Fibroblast of peridontal ligament (primary cell): Measurements from ENCODE around the gene DNAJC2.

Source experiments
- DNase-seq: peaks from one replicate; pipeline ENCODE4 v3.0.0-alpha.2; 2010; ENCODE audit errors: extremely low read depth

DNAJC2 gene

GRCh38 chr7:103344453-103345149, at the start of gene DNAJC2:
Gene DNAJC2 (minus strand): TSS chr7:103344767. CDS start chr7:103344622, 145 bp downstream.
- DNase-seq: peak; percentile 93

- no peak for DNase-seq
Measured at GRCh38 chr7:103391976-103392375, 47.4 kb upstream of the DNAJC2 start.

GRCh38 chr7:103391150-103391549, 46.6 kb upstream of the DNAJC2 start:
- no peak for DNase-seq

GRCh38 chr7:103389263-103389662, 44.7 kb upstream of the DNAJC2 start:
- DNase-seq: no peak

GRCh38 chr7:103388469-103389140, 44.0 kb upstream of the DNAJC2 start:
- DNase-seq: no peak

GRCh38 chr7:103387242-103387641, 42.7 kb upstream of the DNAJC2 start:
- DNase-seq: no peak

- no peak for DNase-seq
Measured at GRCh38 chr7:103382032-103382402, 37.5 kb upstream of the DNAJC2 start.

- DNase-seq: no peak
Measured at GRCh38 chr7:103381280-103382031, 36.9 kb upstream of the DNAJC2 start.

- no peak for DNase-seq
Measured at GRCh38 chr7:103380395-103381191, 36.0 kb upstream of the DNAJC2 start.

- DNase-seq: peak; percentile 3
Measured at GRCh38 chr7:103379270-103379975, 34.9 kb upstream of the DNAJC2 start.

- no peak for DNase-seq
Measured at GRCh38 chr7:103373866-103374643, 29.5 kb upstream of the DNAJC2 start.

GRCh38 chr7:103369432-103369831, 24.9 kb upstream of the DNAJC2 start:
- DNase-seq: no peak

GRCh38 chr7:103349805-103350204, 5.2 kb upstream of the DNAJC2 start:
- no peak for DNase-seq

GRCh38 chr7:103348959-103349358, 4.4 kb upstream of the DNAJC2 start:
- DNase-seq: no peak

GRCh38 chr7:103348452-103348851, 3.9 kb upstream of the DNAJC2 start:
- no peak for DNase-seq

- DNase-seq: peak; percentile 94
Measured at GRCh38 chr7:103347507-103348267, 3.1 kb upstream of the DNAJC2 start, which contains the start of gene PSMC2. Gene PSMC2 (plus strand): TSS chr7:103347643. CDS start chr7:103347712, 69 bp downstream.

GRCh38 chr7:103346396-103346795, 1.8 kb upstream of the DNAJC2 start:
- DNase-seq: no peak

- DNase-seq: peak; percentile 37
Measured at GRCh38 chr7:103343758-103344452, 662 bp downstream of the DNAJC2 start.

- no peak for DNase-seq
Measured at GRCh38 chr7:103343332-103343731, 1.2 kb downstream of the DNAJC2 start.
